ENCODE measurements around the gene MED16.

The MED16 gene

DNA sequence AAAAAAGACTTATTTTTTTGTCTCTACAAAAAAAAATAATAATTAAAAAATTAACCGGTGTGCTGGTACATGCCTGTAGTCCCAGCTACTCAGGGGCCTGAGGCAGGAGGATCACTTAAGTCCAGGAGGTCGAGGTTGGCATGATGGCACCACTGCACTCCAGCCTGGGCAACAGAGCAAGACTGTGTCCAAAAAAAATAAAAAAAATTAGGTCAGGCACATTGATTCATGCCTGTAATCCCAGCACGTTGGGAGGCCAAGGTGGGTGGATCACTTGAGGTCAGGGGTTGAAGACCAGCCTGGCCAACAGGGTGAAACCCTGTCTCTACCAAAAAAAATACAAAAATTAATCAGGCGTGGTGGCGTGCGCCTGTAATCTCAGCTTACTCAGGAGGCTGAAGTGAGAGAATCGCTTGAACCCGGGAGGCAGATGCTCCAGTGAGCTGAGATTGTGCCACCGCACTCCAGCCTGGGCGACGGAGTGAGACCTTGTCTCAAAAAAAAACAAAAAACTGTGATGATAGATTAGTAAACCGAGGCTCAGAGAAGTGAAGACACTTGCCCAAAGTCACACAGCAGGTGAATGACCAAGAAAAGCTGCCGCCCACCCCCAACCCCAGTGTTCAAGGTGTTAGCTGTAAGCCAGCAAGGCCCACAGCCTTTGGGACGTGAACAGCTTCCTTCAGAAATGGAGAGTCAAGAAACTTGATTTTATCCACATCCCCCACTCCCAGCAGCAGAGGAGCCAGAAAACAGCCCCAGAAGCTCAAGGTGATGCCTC is 9.6 kb upstream of the MED16 start:
- H3K27ac ChIP-seq, result no peak overlapping the region
- H3K4me1 ChIP-seq (ENCODE audit: control insufficient read depth in 1 of 2, insufficient read depth in 1 of 2, low read depth in 1 of 2, low read length in 1 of 2), result peaks cover 28 to 39% of the 10 kb centered on the region in 2 experiments
- H3K4me3 ChIP-seq (ENCODE audit: low read depth in 1 of 2, low read length in 1 of 2), result no peak overlapping the region
- peaks cover 70% of the 10 kb centered on the region for H3K36me3 ChIP-seq
- H3K9me3 ChIP-seq, result no peaks in the 10 kb centered on the region
- TF ChIP-seq, protein P1, sequence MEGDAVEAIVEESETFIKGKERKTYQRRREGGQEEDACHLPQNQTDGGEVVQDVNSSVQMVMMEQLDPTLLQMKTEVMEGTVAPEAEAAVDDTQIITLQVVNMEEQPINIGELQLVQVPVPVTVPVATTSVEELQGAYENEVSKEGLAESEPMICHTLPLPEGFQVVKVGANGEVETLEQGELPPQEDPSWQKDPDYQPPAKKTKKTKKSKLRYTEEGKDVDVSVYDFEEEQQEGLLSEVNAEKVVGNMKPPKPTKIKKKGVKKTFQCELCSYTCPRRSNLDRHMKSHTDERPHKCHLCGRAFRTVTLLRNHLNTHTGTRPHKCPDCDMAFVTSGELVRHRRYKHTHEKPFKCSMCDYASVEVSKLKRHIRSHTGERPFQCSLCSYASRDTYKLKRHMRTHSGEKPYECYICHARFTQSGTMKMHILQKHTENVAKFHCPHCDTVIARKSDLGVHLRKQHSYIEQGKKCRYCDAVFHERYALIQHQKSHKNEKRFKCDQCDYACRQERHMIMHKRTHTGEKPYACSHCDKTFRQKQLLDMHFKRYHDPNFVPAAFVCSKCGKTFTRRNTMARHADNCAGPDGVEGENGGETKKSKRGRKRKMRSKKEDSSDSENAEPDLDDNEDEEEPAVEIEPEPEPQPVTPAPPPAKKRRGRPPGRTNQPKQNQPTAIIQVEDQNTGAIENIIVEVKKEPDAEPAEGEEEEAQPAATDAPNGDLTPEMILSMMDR (IDR thresholded peaks at IDR 0.05), result no peak
- no peaks in the 10 kb centered on the region for H3K27me3 ChIP-seq

DNA sequence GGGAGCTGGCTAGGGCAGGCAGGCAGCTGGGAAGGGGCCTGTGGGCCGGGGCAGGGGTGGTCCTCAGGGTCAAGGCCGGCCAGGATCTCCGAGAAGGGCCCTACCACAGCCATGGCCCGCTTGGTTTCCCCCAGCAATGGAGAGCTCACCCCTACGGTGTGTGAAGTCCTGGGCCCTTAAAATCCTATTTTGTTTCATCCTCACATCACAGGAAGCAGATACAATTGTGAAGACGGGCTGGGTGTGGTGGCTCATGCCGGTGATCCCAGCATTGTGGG is 9.0 kb upstream of the MED16 start:
- Histone ChIP-seq H3K36me3 (peaks cover 76% of the 10 kb centered on the region), H3K9me3 (no peaks in the 10 kb centered on the region), H3K4me3 (ENCODE audit: low read depth in 1 of 2, low read length in 1 of 2) (no peak overlapping the region), H3K27me3 (no peaks in the 10 kb centered on the region), H3K4me1 (ENCODE audit: control insufficient read depth in 1 of 2, insufficient read depth in 1 of 2, low read depth in 1 of 2, low read length in 1 of 2) (peaks cover 22 to 33% of the 10 kb centered on the region in 2 experiments), H3K27ac (peak overlapping the region; percentile 13)
- TF ChIP-seq, protein P1 (IDR thresholded peaks at IDR 0.05), result no peak

DNA sequence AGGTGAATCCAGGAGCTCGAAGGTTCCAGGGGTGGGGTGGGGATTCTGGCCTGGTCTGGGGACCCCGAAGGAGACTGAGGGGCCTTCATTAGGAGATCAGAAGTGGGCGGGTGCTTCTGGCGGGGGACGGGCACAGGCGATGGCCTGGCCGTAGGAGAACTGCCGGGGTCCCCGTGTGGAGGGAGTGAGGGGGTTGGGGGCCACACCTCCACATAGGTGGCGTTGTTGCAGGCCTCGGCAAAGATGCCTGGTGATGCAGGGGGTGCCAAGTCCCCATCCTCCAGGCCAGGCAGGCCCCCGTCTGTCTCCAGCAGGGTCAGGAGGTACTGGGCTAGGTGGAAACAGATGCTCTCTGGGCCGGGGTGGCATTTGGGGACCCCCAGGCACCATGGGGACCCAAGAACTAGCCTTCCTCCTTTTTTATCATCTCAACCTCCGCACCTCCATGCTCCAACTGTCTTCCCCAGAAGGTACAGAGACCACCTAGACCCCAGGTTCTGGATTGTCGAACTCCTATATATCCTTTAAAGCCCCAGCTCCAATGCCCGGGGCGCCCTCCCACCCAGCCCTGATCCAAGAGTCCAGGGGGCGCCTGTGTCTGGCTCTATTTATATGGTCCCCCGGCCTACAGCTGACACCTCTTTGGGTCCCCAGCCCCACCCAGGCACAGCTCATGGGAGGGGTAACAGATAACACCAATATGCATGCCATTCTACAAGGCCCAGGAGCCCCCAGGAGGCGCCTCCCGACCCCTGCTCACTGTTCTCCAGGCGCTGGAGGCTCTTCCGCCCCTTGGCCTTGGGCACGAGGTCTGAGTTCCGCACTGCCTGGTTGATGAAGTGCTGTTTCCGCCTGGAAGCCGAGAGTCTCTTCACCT is 8.5 kb upstream of the MED16 start:
- Histone ChIP-seq H3K36me3 (peaks cover 82% of the 10 kb centered on the region), H3K9me3 (no peaks in the 10 kb centered on the region), H3K27me3 (no peaks in the 10 kb centered on the region), H3K4me3 (ENCODE audit: low read depth in 1 of 2, low read length in 1 of 2) (no peak overlapping the region), H3K4me1 (ENCODE audit: control insufficient read depth in 1 of 2, insufficient read depth in 1 of 2, low read depth in 1 of 2, low read length in 1 of 2) (peaks cover 16 to 27% of the 10 kb centered on the region in 2 experiments), H3K27ac (peak overlapping the region; percentile 36)
- TF ChIP-seq, protein P1 (IDR thresholded peaks at IDR 0.05), result no peak

DNA sequence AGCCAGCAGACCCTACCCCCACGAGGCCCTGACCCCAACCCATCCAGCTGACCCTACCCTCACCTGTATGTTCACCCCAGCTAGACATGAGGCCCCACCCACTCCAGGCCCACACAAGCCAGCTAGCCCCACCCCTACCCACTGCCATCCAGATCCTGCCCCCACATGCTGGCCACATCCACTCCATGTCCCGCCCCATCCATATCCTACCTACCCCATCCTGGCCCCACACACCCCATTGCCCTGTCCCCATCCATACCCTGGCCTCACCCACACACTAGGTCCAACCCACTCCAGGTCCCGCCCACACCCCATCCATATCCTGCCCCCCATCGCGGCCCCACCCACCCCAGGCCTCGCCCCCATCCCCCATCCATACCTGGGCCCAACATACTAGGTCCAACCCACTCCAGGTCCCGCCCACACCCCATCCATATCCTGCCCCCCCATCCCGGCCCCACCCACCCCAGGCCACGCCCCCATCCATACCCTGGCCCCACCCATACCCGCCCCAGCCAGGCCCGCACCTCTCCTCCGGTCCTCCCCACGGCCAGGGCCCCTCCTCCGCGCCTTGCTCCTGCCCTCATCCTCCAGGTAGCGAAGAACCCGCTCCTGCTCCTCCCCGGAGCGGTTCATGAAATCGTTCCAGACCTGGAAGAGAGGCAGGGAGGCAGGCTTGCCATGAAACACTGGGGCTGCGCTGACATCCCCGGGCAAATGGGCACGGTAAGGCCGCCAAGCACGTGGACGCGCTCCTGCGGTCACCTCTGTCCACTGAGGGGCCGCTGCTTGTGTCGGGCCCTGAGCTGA is 7.5 kb upstream of the MED16 start:
- peak overlapping the region; percentile 43 for H3K27ac ChIP-seq
- H3K36me3 ChIP-seq, result peaks cover 91% of the 10 kb centered on the region
- H3K4me1 ChIP-seq (ENCODE audit: control insufficient read depth in 1 of 2, insufficient read depth in 1 of 2, low read depth in 1 of 2, low read length in 1 of 2), result peaks cover 6 to 20% of the 10 kb centered on the region in 2 experiments
- H3K27me3 ChIP-seq, result no peaks in the 10 kb centered on the region
- no peak overlapping the region for H3K4me3 ChIP-seq (ENCODE audit: low read depth in 1 of 2, low read length in 1 of 2)
- TF ChIP-seq, protein P1 (IDR thresholded peaks at IDR 0.05), result no peak
- no peaks in the 10 kb centered on the region for H3K9me3 ChIP-seq

DNA sequence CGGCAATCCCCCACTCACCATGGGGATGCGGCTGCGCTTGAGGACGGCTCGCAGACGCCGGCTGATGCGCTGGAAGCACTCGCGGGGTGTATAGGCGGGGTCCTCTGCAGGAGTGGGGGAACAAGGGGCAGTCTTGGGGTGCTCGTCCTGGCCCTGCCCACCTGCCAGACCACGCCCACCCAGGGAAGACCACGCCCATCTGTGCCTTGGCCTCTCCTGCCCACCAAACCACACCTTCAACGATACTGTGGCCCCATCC is 7.0 kb upstream of the MED16 start:
- Histone ChIP-seq H3K4me1 (ENCODE audit: control insufficient read depth in 1 of 2, insufficient read depth in 1 of 2, low read depth in 1 of 2, low read length in 1 of 2) (peaks cover 6 to 20% of the 10 kb centered on the region in 2 experiments), H3K4me3 (ENCODE audit: low read depth in 1 of 2, low read length in 1 of 2) (no peak overlapping the region), H3K36me3 (peaks cover 92% of the 10 kb centered on the region), H3K27me3 (no peaks in the 10 kb centered on the region), H3K9me3 (no peaks in the 10 kb centered on the region), H3K27ac (peak overlapping the region; percentile 43)
- TF ChIP-seq, protein P1 (IDR thresholded peaks at IDR 0.05), result no peak

All from neutrophil (primary cell).